CD4-positive, alpha-beta T cell treated with Interleukin-21 for 1 hour (primary cell): Measurements from ENCODE around the gene FSD1.
"Not testable (repeated sequence)": the region's sequence is repeated elsewhere in the genome, so short reads cannot be mapped to it uniquely, and the experiment has no call there.

Experiments used
- DNase-seq: peaks from one replicate; pipeline ENCODE4 v3.0.0-alpha.2; 2020

Gene FSD1

DNA sequence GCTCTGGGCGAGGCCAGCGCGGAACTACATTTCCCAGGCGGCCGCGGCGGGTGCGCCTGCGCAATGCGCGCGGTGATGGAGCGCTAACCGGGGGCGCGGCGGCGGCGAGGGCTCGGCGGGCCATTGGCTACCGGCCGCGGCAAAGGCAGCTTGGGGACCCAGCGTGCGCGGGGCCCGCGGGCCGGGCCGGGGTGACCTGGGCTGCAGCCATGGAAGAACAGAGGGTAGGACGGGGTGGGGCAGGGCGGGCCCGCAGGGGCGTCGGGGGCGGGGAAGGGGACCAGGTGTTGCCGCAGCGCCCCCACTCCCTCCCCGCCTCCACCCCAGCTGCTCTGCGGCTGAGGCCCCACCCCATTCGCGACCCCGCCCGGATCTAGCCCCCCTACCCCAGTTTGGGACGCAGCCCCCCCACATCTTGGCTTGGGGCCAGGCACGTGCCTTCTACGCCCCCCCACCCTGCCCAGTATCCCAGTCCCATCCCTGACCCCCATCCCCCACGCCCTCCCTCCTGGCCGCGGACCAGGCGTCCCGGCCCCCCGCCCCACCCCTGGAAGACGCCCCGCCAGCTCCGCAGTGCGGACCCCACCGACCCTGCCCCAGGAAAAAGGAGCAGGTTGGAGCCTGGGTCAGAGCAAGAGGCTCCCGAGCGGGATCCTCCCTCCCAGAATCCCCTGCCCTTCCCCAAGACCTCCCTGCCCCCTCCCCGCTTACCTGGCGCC, at the start of gene FSD1:
Gene FSD1, plus strand, starts transcription at position 61 of the 719 bp plus-strand sequence. Its CDS starts 149 bp downstream, at position 210.
- peak; percentile 60 for DNase-seq

DNA sequence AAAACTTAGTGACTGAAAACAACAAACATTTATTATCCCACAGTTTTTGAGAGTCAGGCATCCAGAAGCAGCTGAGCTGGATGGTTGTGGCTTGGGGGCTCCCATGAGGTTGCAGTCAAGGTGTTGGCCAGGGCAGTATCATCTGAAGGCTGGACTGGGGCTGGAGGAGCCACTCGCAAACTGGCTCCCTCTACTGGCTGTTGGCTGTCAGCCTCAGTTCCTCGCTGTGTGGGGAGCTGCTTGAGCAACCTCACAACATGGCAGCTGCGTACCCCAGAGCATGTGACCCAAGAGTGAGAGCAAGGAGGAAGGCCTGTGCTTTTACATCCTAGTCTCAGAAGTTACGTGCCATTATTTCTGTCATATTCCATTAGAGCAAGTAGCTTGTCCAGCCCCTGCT, 47.8 kb upstream of the FSD1 start:
- no peak for DNase-seq

DNA sequence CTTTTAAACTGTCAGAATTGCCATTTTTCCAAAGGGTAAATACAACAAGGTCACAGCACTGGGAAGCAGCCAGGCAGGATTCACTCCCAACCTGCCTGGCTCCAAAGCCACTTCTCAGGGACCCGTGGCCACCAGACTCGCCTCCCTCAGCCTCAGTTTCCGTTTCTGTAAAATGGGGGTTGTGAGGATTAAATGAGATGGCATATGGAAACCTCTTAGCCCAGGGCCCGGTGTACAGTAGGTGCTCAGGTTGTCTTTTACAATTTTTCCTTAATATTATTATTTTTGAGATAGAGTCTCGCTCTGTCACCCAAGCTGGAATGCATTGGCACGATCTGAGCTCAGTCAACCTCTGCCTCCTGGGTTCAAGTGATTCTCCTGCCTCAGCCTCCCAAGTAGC, 47.4 kb upstream of the FSD1 start:
- no peak for DNase-seq

DNA sequence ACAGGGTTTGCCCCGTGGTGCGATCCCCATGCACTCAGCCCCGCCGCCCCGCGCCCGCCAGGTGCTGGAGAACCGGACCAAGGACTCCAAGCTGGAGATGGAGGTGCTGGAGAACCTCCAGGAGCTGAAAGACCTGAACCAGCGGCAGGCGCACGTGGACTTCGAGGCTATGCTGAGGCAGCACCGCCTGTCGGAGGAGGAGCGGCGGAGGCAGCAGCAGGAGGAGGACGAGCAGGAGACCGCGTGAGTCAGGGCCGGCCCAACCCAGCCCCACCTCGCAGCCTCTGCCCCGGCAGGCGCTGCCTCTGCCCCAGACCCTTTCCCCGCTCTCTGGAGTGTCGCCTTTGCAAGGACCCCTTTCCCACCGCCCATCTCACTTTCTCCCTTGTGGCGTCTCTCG, 46.2 kb upstream of the FSD1 start:
- DNase-seq: no peak

DNA sequence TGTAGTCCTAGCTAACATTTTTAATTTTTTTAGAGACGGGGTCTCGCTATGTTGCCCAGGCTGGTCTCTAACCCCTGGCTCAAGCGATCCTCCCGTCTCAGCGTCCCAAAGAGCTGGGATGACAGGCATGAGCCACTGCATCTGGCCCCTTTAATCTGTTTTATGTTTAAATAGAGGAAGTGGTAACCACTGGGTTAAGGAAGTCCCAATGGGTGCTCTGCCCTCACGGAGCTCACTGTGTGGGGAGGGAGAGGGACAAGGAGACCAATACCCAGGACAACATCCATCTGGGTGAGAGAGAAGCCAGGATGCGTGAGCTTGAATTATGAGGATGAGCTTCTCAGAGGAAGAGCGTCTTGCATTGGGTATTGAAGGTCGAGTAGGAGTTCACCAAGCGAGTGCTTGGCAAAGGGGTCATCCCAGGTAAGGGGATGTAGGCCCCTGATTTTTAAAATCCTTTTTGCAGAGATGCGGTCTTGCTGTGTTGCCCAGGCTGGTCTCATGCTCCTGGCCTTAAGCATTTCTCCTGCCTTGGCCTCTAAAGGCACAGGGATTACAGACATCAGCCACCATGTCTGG, 43.7 kb upstream of the FSD1 start:
- no peak for DNase-seq

DNA sequence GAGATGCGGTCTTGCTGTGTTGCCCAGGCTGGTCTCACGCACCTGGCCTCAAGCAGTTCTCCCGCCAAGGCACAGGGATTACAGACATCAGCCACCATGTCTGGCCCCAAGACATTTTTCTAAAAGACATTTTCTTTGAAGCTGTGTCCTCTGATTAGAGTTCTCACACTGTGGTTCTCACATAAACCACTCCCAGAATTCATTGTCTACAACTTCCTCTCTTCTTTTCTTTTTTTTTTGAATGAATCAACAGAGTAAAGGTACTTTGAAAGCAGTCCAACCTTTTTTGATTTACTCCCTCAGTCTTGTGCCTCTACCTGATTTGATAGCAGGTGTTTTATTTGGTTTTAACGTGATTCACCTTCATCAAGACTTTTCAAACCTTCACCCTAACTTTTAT, 39.6 kb upstream of the FSD1 start:
- DNase-seq: peak; percentile 26

DNA sequence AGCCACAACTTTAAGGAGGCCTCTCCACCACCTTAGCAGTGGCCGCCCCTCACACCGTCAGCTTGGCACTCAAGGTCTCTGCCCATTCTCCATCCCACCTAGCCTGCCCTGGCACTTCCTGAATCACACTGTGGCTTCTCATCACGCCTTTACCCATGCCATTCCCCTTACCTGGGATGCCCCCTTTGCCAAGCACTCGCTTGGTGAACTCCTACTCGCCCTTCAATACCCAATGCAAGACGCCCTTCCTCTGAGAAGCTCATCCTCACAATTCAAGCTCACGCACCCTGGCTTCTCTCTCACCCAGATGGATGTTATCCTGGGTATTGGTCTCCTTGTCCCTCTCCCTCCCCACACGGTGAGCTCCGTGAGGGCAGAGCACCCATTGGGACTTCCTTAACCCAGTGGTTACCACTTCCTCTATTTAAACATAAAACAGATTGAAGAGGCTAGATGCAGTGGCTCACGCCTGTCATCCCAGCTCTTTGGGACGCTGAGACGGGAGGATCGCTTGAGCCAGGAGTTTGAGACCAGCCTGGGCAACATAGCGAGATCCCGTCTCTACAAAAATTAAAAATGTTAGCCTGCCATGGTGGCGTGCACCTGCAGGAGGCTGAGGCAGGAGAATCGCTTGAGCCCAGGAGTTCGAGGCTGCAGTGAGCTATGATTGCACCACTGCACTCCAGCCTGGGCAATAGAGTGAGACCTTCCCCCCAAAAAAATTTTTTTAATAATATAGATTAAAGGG, 38.0 kb upstream of the FSD1 start:
- DNase-seq: no peak

DNA sequence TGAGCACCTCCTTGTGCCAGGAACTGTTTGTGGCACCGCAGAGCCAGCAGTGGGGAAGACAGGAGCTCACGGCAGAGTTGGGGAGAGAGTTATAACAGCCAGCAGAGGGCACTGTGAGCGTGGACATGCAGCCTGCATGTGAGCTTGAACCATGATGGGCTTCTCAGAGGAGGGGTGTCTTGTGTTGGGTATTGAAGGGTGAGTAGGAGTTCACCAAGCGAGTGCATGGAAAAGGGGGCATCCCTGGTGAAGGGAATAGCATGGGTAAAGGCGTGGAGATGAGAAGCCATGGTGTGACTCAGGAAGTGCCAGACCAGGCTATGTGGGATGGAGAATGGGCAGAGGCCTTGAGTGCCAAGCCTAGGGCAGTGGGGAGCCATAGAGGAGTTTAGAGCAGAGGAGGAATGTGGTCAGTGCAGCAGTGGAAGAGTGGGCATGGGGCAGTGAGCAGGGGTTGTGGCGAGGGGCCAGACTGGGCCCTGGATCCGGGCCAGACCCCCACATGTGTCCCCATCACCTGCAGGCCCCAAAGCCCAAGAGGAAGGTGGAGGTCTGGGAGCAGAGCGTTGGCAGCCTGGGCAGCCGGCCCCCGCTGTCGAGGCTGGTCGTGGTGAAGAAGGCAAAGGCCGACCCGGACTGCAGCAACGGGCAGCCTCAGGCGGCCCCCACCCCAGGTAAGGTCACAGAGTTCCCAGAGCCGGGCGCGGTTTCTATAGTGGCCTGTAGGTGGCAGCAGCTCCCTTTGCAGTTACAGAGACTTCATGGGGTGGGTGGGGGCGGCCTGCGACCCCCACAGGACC, 37.1 kb upstream of the FSD1 start:
- peak; percentile 60 for DNase-seq

DNA sequence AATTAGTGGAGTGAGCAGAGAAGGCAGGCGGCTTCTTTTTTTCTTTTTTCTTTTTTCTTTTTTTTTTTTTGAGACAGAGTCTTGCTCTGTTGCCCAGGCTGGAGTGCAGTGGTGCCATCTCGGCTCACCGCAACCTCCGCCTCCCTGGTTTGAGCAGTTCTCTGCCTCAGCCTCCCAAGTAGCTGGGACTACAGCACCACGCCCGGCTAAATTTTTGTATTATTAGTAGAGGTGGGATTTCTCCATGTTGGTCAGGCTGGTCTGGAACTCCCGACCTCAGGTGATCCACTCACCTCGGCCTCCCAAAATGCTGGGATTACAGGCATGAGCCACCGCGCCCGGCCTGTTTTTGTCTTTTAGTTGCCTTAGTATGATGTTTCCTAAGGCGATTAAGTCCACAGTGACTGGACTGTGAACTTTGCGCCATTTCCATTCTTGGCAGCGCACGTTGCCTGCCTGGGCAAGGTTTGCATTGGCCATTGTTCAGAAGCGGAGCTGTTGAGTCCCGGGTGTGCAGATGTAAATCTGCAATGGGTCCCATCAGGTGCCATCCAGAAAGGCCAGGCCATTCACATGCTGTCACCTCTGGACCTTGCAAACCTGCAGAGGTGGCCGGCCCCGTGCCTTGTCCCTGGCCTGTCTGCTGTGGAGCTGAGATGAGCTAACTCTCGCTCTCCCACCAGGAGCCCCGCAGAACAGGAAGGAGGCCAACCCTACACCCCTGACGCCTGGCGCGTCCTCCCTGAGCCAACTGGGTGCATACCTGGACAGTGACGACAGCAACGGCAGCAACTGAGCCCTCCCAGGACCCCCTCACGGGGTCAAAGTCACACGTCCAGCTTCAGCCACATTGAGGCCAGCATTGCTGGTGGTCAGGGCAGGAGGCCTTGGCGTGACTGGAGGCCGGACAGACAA, 36.2 kb upstream of the FSD1 start:
- DNase-seq: no peak

DNA sequence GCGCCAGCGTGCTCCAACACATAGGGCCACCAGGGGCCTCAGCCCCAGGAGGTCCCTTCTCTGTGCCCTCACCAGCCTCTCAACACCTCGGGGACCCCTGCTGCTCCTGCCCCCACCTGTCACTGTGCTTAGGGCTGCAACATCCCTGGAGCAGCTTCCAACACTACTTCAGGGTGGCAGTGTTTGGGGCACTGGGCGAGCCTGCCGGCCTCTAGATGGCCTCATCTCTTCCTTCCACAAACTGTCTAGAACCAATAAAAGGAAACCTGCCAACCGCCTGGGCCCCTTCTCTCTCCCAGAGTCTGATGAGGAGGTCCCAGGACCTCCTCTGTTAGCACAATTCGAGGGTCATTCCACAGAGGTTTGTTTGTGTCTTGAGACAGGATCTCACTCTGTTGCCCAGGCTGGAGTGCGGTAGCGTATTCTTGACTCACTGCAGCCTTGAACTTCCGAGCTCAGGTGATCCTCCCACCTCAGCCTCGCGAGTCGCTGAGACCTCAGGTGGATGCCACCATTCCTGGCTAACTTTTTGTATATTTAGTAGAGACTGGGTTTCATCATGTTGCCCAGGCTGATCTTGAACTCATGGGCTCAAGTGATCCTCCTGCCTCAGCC, 35.5 kb upstream of the FSD1 start:
- no peak for DNase-seq

DNA sequence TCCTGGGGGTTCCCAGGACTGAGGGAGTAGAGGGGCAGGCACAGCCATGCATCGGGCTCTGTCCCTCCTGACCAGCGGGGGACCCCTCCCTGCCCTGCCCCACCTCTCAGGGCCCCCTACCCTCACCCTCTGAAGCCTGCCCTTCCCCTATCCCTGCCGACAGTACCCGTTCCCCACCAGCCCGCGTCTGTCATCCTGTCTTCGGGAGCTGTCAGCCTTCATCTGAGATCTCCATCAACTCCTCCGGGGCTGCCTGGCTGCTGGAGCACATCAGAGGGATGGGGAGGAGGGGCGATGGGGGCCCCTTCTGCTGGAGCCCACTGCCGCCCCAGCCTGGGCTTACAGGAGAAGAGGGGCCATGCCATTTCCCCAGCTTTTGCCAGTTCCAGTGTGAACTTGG, 31.5 kb upstream of the FSD1 start:
- no peak for DNase-seq

DNA sequence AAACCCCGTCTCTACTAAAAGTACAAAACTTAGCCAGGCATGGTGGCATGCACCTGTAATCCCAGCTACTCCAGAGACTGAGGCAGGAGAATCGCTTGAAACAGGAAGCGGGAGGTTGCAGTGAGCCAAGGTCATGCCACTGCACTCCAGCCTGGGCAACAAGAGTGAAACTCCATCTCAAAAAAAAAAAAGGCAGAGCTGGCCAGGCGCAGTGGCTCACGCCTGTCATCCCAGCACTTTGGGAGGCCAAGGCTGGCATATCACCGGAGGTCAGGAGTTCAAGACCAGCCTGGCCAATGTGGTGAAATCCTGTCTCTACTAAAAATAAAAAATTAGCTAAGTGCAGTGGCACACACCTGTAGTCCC, 30.1 kb upstream of the FSD1 start:
- not testable (repeated sequence) for DNase-seq

DNA sequence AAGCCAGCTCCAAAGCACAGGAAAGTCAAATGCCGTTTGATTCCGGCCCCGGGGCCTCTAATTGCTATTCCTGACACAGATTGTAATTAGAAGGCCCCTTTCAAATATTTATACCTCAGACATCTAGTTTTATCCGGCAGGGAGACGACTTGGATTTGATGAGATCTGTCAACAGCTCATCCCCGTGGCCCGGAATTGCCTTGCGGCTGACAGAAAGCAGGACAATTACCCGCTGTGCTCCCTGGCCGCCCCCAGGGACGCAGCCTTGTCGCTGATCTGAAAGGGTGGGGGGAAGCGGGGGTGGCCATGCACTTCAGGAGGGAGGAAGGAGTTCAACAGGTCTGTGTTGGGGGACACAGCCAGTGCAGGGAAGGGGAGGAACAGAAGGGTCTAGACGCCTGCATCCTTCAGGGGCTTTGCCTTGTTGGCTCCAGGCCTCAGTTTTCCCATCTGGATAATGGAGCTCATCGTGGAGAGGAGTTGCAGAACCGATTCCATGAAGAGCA, 27.2 kb upstream of the FSD1 start:
- DNase-seq: no peak

DNA sequence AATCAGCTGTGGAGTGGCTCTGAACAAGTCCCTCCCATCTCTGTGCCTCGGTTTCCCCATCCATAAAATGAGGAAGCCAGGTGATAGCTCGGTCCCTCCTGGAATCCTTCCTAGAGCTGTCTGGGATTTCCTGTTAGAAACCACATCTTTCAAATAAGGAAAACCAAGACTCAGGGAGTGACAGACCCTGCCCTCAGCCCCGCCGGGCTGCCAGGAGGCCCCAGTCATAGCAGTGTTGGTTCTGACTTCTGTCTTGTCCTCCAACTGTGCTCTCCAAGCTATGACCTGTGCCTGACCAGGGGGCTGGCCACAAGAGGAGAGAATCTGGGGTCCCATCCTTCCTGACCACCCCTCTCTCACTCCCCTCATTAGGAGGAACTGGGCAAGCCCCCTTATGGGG, 26.4 kb upstream of the FSD1 start:
- no peak for DNase-seq

DNA sequence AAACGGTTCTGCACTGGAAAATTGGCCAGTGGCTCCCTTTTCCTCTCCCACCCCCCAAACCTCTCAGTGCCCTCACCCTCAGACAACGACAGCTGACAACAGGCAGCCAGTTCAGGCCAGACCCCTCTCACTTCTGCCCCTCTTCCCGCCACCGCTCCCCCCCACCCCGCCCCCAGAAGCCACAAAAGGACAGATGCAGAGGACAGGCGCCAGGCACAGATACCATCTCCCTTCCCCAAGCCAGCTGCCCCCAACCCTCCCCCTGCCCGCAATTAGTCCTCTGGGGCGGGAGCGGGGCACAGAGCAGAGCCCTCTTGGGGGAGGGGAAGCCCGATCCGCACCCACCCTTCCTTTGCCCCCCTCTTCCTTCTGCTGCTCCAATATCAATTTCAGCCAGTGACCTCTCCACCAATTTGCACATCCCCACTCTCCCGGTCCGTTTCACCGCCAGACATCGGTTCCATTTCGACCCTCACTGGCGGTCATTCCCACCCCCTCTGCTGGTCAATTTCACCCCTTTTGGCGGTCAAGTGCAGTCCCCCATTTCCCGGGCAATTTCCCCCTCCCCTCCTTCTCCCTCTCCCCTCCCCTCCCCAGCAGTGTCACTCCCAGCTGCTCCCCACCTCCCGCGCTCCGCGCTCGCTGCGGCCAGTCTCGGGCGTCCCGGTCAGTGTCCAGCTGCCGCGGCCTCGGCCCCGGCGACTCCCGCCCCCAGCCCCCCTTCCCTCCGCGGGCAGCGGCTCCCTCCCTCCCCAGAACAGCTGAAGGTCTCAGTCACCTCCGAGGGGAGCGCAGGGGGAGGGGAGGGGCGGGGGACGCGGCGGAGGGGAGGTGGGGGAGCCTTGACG, 25.8 kb upstream of the FSD1 start, which contains the start of gene SHD:
Gene SHD, plus strand, starts transcription at position 848 of the 848 bp plus-strand sequence. CDS start 798 bp downstream, outside the sequence.
- no peak for DNase-seq

DNA sequence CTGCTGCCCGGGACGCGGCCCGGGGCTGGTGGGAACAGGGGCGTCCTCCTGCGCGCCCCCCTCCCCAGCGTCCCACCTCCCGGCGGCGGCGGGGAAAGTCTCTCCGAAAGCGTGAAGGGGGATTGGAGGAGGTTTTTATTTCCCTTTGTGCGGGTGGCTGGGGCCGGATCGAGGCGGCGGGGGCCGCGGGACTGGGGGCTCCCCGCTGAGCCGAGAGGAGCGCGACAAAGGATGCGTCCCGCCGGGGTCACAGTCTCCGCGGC, 25.2 kb upstream of the FSD1 start:
- no peak for DNase-seq

DNA sequence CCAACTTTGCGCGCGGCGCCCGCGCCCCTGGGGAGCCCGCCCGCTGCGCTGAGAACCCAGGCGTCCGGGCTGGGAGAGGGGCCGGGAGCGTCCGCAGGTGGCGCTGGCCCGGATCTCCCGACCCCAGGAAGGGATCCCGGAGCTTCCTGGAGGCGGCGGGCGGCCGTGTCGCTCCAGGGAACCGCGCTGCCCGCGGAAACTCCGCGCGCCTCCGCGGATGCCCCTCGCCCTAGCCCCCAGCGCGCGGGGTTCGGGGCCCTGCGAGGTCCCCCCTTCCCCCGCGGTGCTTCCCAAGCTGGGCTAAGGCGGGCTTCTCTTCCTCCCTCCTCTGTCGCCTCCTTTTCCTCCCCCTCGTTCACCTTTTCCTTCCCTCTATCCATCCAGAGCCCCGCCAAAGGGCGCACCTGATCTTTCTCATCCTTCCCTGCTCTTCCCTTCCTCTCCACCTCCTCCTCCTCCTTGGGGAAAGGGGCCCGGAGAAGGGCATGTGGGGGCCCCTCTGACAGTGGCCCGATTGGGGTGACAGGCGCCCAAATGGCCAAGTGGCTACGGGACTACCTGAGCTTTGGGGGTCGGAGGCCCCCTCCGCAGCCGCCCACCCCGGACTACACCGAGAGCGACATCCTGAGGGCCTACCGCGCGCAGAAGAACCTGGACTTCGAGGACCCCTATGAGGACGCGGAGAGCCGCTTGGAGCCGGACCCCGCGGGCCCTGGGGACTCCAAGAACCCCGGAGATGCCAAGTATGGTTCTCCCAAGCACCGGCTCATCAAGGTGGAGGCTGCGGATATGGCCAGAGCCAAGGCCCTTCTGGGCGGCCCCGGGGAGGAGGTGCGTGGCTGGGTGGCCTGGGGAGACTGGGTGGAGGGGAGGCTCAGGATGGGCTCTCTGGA, 24.6 kb upstream of the FSD1 start:
- no peak for DNase-seq

DNA sequence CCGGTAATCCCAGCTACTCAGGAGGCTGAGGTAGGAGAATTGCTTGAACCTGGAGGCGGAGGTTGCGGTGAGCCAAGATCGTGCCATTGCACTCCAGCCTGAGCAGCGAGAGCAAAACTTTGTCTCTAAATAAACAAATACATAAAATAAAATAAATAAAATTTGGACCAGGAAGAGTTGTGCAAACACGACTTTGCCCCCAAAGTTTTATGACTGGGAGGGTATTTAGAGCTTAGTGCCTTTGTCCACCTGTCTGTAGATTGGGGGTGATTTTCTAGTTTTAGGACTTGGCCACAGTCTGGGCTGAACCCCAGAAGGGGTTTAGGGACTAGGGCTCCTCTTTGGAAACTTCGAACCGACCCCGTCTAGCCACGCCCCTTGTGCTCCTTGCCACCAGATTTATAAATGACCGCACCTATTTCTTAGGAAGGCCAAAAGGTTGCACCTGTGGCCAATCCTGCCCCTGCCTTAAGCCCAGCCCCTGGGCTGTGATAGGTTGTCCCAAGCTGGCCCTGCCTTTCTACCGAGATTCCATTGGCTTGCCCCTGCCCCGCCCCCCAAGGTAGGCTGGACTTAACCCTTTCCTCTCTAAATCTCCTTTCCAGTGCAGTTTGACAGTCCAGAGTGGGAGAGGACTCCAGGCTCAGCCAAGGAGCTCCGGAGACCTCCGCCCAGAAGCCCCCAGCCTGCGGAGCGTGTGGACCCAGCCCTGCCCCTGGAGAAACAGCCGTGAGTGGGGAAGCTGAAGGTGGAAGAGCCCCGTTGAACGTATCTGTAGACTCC, 20.0 kb upstream of the FSD1 start:
- DNase-seq: no peak

DNA sequence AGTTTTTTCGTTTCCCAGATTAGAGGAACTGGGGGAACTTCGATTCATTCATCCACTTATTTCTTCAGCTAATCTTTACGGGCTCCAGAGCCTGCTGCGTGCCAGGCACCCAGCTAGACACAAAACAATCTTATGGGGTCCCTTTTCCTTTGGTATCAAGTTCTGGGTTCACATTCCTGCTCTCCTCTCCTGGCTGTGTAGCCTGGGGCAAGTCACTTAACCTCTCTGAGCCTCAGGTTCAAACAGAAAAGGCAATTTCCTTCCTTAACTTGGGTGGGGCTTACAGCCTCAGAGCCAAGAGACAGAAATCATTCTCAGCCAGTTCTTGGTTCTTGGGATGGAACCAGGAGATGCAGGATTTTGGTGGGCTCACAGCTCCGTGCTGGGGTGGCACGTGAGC, 19.4 kb upstream of the FSD1 start:
- no peak for DNase-seq
